ENCODE data around the gene EHBP1. TPM values are rescaled to one million over a fixed set of nuclear protein-coding genes. Genes with fewer than 3 reads are reported as not detected.

EHBP1 gene
- total RNA-seq, 6 experiments from 2014 or later = 40.4 to 66.6 (median 46.3) TPM

DNA sequence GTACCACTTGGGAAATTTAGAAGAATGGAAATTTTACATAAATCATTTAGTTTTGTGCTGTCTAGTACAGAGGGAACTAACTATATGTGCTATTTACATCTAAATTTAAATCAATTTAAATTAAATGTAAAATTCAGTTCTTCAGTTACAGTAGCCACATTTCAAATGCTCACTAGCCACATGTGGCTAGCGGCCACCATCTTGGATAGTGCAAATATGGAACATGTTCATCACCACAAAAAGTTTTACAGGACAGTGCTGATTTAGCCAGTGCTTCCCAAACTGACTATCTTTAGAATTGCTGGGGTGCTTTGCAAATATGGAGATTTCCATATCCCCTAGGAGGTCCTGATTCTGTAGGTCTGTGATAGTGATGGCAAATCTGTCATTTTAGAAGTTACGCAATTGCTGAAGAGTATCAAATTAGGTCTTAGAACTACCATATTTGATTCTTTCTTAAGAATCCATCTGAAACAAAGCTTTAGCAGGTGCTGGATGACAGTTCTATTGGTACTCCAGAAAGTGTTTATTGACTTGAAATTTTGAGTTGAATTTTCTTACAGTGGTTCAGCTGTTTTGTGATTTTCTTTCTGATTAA, 12.8 kb downstream of the EHBP1 start:
- Histone ChIP-seq H3K9me3 (no peaks in the 10 kb centered on the region), H3K36me3 (peaks cover 0 to 7% (median 0%) of the 10 kb centered on the region in 4 donors), H3K27ac (no peak overlapping the region), H3K4me3 (no peak overlapping the region), H3K4me1 (peaks cover 0 to 19% (median 0%) of the 10 kb centered on the region in 4 donors), H3K27me3 (no peaks in the 10 kb centered on the region)
- no peak for ATAC-seq
- no peak for DNase-seq
- TF ChIP-seq CTCF (IDR thresholded peaks at IDR 0.05) = no peak
- WGBS (ENCODE audit: insufficient coverage, low coverage, low lambda C conversion rate, missing lambda C conversion rate) = 94% methylated on average over 2 of the region's 2 CpGs
- intact Hi-C loops (cut with DNase I) = no loop called here

GRCh38 chr2:62719757-62720156, 14.2 kb downstream of the EHBP1 start:
- DNase-seq (no peak), ATAC-seq (no peak)
- Histone ChIP-seq H3K4me3 (no peak overlapping the region), H3K27me3 (no peaks in the 10 kb centered on the region), H3K36me3 (peaks cover 0 to 7% (median 0%) of the 10 kb centered on the region in 4 donors), H3K9me3 (no peaks in the 10 kb centered on the region), H3K4me1 (peaks cover 0 to 18% (median 0%) of the 10 kb centered on the region in 4 donors), H3K27ac (no peak overlapping the region)
- TF ChIP-seq POLR2A (IDR thresholded peaks at IDR 0.05) = no peak
- no peak for TF ChIP-seq CTCF (IDR thresholded peaks at IDR 0.05)
- intact Hi-C loops (cut with DNase I) = no loop called here

DNA sequence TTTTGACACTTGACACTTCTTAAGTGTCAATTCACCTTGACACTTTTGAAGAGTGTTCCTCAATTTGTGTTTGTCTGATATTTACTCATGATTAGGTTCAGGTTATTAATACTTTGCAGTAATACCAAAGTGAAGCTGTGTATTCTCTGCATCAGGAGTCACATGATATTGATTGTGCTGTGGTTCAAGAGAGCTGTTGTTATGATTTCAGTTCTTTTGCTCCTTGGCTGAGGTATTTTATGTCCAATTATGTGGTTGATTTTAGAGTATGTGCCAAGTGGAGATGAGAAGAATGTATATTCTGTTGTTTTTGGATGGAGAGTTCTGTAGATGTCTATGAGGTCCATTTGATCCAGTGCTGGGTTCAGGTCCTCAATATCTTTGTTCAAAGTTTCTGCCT, 17.2 kb downstream of the EHBP1 start:
- Histone ChIP-seq H3K9me3 (no peaks in the 10 kb centered on the region), H3K36me3 (no peaks in the 10 kb centered on the region), H3K27me3 (no peaks in the 10 kb centered on the region), H3K4me1 (peaks cover 0 to 32% (median 0%) of the 10 kb centered on the region in 4 donors), H3K27ac (no peak overlapping the region), H3K4me3 (no peak overlapping the region)
- DNase-seq = no peak
- no peak for ATAC-seq
- intact Hi-C loops (cut with DNase I) = no loop called here
- TF ChIP-seq POLR2A (IDR thresholded peaks at IDR 0.05) (no peak), CTCF (IDR thresholded peaks at IDR 0.05) (no peak)

DNA sequence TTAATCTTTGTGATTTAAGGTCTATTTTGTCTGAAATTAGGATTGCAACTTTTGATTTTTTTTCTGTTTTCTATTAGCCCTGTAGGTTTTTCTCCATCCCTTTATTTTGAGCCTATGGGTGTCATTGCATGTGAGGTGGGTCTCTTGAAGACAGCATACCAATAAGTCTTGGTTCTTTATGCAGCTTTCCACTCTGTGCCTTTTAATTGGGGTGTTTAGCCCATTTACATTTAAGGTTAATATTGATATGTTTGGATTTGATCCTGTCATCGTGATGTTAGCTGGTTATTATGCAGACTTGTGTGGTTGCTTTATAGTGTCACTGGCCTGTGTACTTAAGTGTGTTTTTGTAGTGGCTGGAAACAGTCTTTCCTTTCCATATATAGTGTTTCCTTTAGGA, 17.7 kb downstream of the EHBP1 start:
- TF ChIP-seq POLR2A (IDR thresholded peaks at IDR 0.05) = no peak
- no peak for TF ChIP-seq CTCF (IDR thresholded peaks at IDR 0.05)
- Histone ChIP-seq H3K36me3 (no peaks in the 10 kb centered on the region), H3K9me3 (no peaks in the 10 kb centered on the region), H3K4me3 (no peak overlapping the region), H3K27ac (no peak overlapping the region), H3K27me3 (no peaks in the 10 kb centered on the region), H3K4me1 (peaks cover 0 to 35% (median 0%) of the 10 kb centered on the region in 4 donors)
- DNase-seq (no peak), ATAC-seq (no peak)
- WGBS (ENCODE audit: insufficient coverage, low coverage, low lambda C conversion rate, missing lambda C conversion rate) = 78% methylated on average over 1 of the region's 1 CpG
- intact Hi-C loops (cut with DNase I) = no loop called here

DNA sequence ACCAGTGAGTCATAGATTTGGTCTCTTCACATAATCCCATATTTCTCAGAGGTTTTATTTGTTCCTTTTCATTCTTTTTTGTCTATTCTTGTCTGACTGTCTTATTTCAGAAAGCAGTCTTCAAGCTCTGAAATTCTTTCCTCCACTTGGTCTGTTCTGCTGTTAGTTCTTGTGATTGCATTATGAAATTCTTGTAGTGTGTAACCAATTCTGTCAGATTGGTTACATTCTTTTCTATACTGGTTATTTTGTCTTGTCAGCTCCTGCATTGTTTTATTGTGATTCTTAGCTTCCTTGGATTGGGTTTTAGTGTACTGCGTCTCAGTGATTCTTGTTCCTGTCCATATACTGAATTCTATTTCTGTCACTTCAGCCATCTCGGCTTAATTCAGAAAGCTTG, 18.6 kb downstream of the EHBP1 start:
- H3K4me1 ChIP-seq = peaks cover 0 to 35% (median 0%) of the 10 kb centered on the region in 4 donors

More for the DNA sequence above, 18.6 kb downstream of the EHBP1 start:
- Histone ChIP-seq H3K9me3 (no peaks in the 10 kb centered on the region), H3K27ac (no peak overlapping the region), H3K4me3 (no peak overlapping the region), H3K36me3 (no peaks in the 10 kb centered on the region), H3K27me3 (no peaks in the 10 kb centered on the region)
- ATAC-seq (no peak), DNase-seq (no peak)
- WGBS (ENCODE audit: insufficient coverage, low coverage, low lambda C conversion rate, missing lambda C conversion rate) = 74% methylated on average over 2 of the region's 2 CpGs
- intact Hi-C loops (cut with DNase I) = no loop called here
- TF ChIP-seq CTCF (IDR thresholded peaks at IDR 0.05) (no peak), POLR2A (IDR thresholded peaks at IDR 0.05) (no peak)
